ENCODE results near the gene DOCK2. TPM values are rescaled to one million over a fixed set of nuclear protein-coding genes. Genes with fewer than 3 reads are reported as not detected.

The DOCK2 gene
- total and polyA plus RNA-seq, 8 donors = 0.73 to 15.6 (median 1.7) TPM

DNA sequence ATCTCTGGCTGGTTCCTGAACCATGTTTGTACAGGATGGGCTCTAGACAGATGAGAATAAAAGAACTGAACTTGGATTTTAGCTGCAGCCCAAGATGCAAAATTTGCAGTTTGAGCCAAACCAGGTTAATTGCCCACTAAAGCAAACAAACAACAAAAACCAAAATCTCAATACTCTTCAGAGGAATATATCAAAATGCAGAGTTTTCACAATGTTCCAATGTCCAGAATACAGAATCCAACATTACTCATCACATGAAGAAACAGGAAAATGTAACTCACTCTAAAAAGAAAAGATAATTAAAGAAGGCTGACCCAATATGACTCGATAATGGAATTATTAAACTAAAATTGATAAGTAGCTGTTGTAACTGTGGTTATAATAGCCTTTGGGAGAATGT lies 489.0 kb downstream of the DOCK2 start:
- intact Hi-C loops (cut with DNase I) = no loop called here
- H3K4me3 ChIP-seq = no peak overlapping the region
- DNase-seq (no peak), FAIRE-seq (no peak), ATAC-seq (no peak)
- 28 to 33% methylated on average over 1 of the region's 1 CpG for WGBS, 2 donors
- H3K27ac ChIP-seq = no peak overlapping the region
- no peaks in the 10 kb centered on the region for H3K9me3 ChIP-seq
- H3K36me3 ChIP-seq = no peaks in the 10 kb centered on the region
- H3K27me3 ChIP-seq = no peaks in the 10 kb centered on the region
- H3K4me1 ChIP-seq = no peaks in the 10 kb centered on the region
- TF ChIP-seq, protein P1, sequence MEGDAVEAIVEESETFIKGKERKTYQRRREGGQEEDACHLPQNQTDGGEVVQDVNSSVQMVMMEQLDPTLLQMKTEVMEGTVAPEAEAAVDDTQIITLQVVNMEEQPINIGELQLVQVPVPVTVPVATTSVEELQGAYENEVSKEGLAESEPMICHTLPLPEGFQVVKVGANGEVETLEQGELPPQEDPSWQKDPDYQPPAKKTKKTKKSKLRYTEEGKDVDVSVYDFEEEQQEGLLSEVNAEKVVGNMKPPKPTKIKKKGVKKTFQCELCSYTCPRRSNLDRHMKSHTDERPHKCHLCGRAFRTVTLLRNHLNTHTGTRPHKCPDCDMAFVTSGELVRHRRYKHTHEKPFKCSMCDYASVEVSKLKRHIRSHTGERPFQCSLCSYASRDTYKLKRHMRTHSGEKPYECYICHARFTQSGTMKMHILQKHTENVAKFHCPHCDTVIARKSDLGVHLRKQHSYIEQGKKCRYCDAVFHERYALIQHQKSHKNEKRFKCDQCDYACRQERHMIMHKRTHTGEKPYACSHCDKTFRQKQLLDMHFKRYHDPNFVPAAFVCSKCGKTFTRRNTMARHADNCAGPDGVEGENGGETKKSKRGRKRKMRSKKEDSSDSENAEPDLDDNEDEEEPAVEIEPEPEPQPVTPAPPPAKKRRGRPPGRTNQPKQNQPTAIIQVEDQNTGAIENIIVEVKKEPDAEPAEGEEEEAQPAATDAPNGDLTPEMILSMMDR (IDR thresholded peaks at IDR 0.05) = no peak

DNA sequence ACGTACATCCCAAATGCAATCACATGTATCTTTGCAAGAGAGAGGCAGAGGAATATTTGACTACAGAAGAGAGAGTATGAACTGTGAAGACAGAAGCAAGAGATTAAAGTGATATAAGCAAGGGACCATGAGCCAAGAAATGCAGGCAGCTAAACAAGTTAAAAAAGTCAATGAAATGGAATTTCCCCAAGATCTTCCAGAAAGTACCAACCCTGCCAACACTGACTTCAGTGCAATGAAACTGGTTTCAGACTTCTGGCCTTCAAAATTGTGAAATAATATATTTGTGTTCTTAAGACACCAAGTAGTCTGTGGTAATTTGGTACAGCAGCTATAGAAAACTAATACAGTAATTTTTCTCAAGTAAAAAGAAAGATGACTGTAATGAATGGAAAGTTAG lies 489.6 kb downstream of the DOCK2 start:
- 66 to 67% methylated on average over 1 of the region's 1 CpG for WGBS, 2 donors
- FAIRE-seq (no peak), ATAC-seq (no peak), DNase-seq (no peak)
- intact Hi-C loops (cut with DNase I) = no loop called here
- TF ChIP-seq, protein P1 (IDR thresholded peaks at IDR 0.05) = no peak
- Histone ChIP-seq H3K27me3 (no peaks in the 10 kb centered on the region), H3K36me3 (no peaks in the 10 kb centered on the region), H3K27ac (no peak overlapping the region), H3K9me3 (no peaks in the 10 kb centered on the region), H3K4me1 (no peaks in the 10 kb centered on the region), H3K4me3 (no peak overlapping the region)

DNA sequence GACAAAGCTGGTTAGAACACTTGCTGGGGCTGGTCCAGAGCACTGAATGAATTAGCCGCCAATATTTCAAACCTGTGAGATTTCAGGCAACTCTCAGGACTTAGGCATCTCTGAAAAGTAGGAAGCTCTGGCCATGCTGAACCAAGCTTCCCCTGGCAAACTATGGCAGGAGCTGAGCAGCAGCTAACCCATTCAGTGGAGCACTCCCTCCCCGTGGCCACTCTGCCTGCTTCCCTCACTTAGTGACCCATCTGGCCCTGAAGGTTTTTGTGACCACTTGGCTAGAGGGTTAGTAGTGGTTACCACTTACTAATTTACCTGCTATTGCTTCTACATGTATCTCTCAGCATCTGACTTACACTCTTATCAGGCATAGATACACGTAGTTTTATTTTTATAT lies 494.2 kb downstream of the DOCK2 start:
- no peaks in the 10 kb centered on the region for H3K36me3 ChIP-seq
- H3K4me1 ChIP-seq = no peaks in the 10 kb centered on the region
- H3K4me3 ChIP-seq = no peak overlapping the region
- H3K27me3 ChIP-seq = no peaks in the 10 kb centered on the region
- DNase-seq = no peak
- ATAC-seq = no peak
- no peak overlapping the region for H3K27ac ChIP-seq
- 56 to 75% methylated on average over 3 of the region's 3 CpGs for WGBS, 2 donors
- TF ChIP-seq, protein P1 (IDR thresholded peaks at IDR 0.05) = no peak
- no peak for FAIRE-seq
- H3K9me3 ChIP-seq = no peaks in the 10 kb centered on the region
- intact Hi-C loops (cut with DNase I) = no loop called here

- TF ChIP-seq, protein P1 (IDR thresholded peaks at IDR 0.05) = no peak
- Histone ChIP-seq H3K9me3 (no peaks in the 10 kb centered on the region), H3K27ac (no peak overlapping the region), H3K27me3 (no peaks in the 10 kb centered on the region), H3K36me3 (no peaks in the 10 kb centered on the region), H3K4me3 (no peak overlapping the region), H3K4me1 (no peaks in the 10 kb centered on the region)
- DNase-seq (no peak), ATAC-seq (no peak), FAIRE-seq (no peak)
- intact Hi-C loops (cut with DNase I) = no loop called here
- 59 to 75% methylated on average over 4 of the region's 4 CpGs for WGBS, 2 donors
Observed at GRCh38 chr5:170132269-170132975, 495.3 kb downstream of the DOCK2 start.

Small RNA genes lying within 50 kb of the gene (microRNA-seq; reads per million reads assigned to microRNA genes)
- gene MIR378E = 0 reads per million in 2 donors

Other genes starting within 250 kb of the DOCK2 start
- 1 to 10 TPM; 2.1 to 4.3 (median 2.7) TPM for gene SPDL1, start 53.5 kb upstream of the DOCK2 start, total RNA-seq
- 1 to 10 TPM; 2.0 to 4.8 TPM for gene SPDL1, start 53.5 kb upstream of the DOCK2 start, polyA plus RNA-seq